Erythroblast (primary cell): ENCODE measurements around the gene SYNPO2.

Experiments used
- GATA1 ChIP-seq: IDR thresholded peaks from 2 replicates; pipeline ENCODE4 v1.6.1; 2011; ENCODE audit warnings: low read depth, mild to moderate bottlenecking, control low read depth, low read length, moderate library complexity
- POLR2A ChIP-seq: IDR thresholded peaks from 2 replicates; pipeline ENCODE4 v1.6.1; 2011; ENCODE audit warnings: mild to moderate bottlenecking, low read length

DNA sequence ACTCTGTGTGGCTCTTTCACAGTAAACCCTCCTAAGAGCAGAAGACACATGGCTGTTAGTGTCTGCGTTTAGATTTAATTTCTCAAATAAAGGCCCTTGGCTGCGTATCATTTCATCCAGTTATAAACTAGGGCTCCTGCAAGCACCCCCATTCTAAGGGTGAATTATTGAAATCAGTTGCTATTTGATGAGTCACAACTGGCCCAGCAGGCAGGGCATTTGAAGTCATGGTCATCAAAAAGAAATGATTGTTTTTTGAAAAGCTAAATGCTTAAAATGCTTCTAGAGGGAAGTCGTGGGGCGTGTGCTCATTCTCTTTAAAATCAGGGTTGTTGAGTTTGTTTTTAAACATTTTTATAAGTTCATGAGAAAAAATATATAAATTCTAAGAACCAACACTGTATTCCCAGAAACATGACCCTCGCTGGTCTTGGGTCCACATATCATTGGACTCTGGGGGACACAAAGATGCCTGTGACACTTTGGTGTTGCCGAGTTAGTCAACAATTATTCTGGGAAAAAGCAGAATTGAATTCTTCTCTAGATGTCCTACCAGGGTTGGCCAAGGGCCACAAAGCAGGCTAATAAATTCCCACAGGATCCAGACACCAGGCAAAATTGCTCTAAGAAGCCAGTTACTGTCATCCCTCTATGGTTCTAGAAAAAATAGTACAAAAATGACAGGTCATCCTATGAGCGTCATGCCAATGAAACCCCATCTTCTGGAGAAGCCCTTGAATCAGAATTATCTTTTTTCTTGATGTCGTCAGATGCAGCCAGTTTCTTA is 147.5 kb downstream of the SYNPO2 start:
- no peak for TF ChIP-seq POLR2A
- no peak for TF ChIP-seq GATA1
